Keratinocyte (primary cell): Measurements from ENCODE around the gene RNU5D-1. TPM values are rescaled to one million over a fixed set of nuclear protein-coding genes. Genes with fewer than 3 reads are reported as not detected.

ENCODE experiments used
- DNase-seq: peaks from one replicate; pipeline ENCODE4 v3.0.0-alpha.2; 2011; ENCODE audit warnings: low read depth, missing footprints, low spot score
- FAIRE-seq: peaks from 2 replicates; lab custom pipeline; 2011; peaks lifted over from hg19 to GRCh38; lab: Jason Lieb, UNC
- H2AFZ ChIP-seq: 2 replicates; pipeline ENCODE4 v1.6.0; 2012; ENCODE audit warnings: low read length, control low read depth, inconsistent platforms; ENCODE audit not compliant: control insufficient read depth
- H3K27ac ChIP-seq: 2 replicates; pipeline ENCODE4 v1.5.1; 2011; ENCODE audit warnings: low read length; ENCODE audit not compliant: control insufficient read depth, insufficient read depth
- H3K27me3 ChIP-seq: 3 replicates; pipeline ENCODE4 v1.6.0; 2011; ENCODE audit warnings: low read length; ENCODE audit not compliant: control insufficient read depth, insufficient read depth; ENCODE audit errors: extremely low read depth
- H3K36me3 ChIP-seq, 2 experiments: 2 replicates in 1 of 2; 3 replicates in 1 of 2; pipeline ENCODE4 v1.5.1; 2011; ENCODE audit warnings: low read length in 2 of 2, mild to moderate bottlenecking in 1 of 2; ENCODE audit not compliant: control insufficient read depth in 2 of 2, insufficient read depth in 2 of 2; ENCODE audit errors: extremely low read depth in 1 of 2
- H3K4me1 ChIP-seq: 3 replicates; pipeline ENCODE4 v1.5.1; 2011; ENCODE audit warnings: low read length; ENCODE audit not compliant: control insufficient read depth, insufficient read depth; ENCODE audit errors: extremely low read depth
- H3K4me2 ChIP-seq: 3 replicates; pipeline ENCODE4 v1.6.0; 2011; ENCODE audit warnings: low read depth, low read length; ENCODE audit not compliant: control insufficient read depth, insufficient read depth; ENCODE audit errors: extremely low read depth
- H3K4me3 ChIP-seq, 3 experiments: fragments of 200-600 bp in 1 of 3; sonication (generic) in 1 of 3; 2 replicates in 2 of 3; 3 replicates in 1 of 3; pipeline ENCODE4 v1.5.1; 2011 to 2016; ENCODE audit warnings: low read length in 3 of 3, mild to moderate bottlenecking in 3 of 3, control low read depth in 2 of 3, inconsistent platforms in 1 of 3, low read depth in 1 of 3, mixed read lengths in 1 of 3, mixed run types in 1 of 3, moderate library complexity in 1 of 3; ENCODE audit not compliant: control insufficient read depth in 2 of 3, insufficient read depth in 2 of 3; ENCODE audit errors: extremely low read depth in 1 of 3
- H3K79me2 ChIP-seq: 2 replicates; pipeline ENCODE4 v1.6.0; 2012; ENCODE audit warnings: low read length; ENCODE audit not compliant: control insufficient read depth, insufficient read depth
- H3K9ac ChIP-seq: 3 replicates; pipeline ENCODE4 v1.6.0; 2011; ENCODE audit warnings: low read length; ENCODE audit not compliant: control insufficient read depth, insufficient read depth; ENCODE audit errors: extremely low read depth
- H3K9me1 ChIP-seq: 3 replicates; pipeline ENCODE4 v1.6.0; 2011; ENCODE audit warnings: low read length; ENCODE audit not compliant: control insufficient read depth, insufficient read depth; ENCODE audit errors: extremely low read depth
- H3K9me3 ChIP-seq: 2 replicates; pipeline ENCODE4 v1.5.1; 2012; ENCODE audit warnings: low read depth, low read length; ENCODE audit not compliant: control insufficient read depth
- H4K20me1 ChIP-seq: 3 replicates; pipeline ENCODE4 v1.6.0; 2011; ENCODE audit warnings: low read length; ENCODE audit not compliant: control insufficient read depth, insufficient read depth; ENCODE audit errors: extremely low read depth
- EZH2 ChIP-seq: IDR thresholded peaks from one replicate; pipeline ENCODE4 v1.6.1; 2012; ENCODE audit warnings: inconsistent platforms, mild to moderate bottlenecking, low read length, moderate library complexity
- dilution Hi-C: fragments of 300-500 bp; cut with MboI; formaldehyde crosslinking; loops from one replicate; pipeline ENCODE4 v1.7.0; 2020; ENCODE audit warnings: low sequenced_read_pairs; ENCODE audit not compliant: extremely low pct_ligation_motif_present
- polyA plus RNA-seq, 5 experiments: library from polyadenylated mRNA; depleted of rRNA in 3 of 5; stranded (reverse) in 3 of 5; stranded (forward) in 1 of 5; unstranded in 1 of 5; fragments of >200 nt; gene quantifications; 1 replicate in 1 of 5; 2 replicates in 3 of 5; 3 replicates in 1 of 5; pipeline versions ENCODE4 v1.2.1 to v1.2.3, GENCODE V29; 2011 to 2012; ENCODE audit warnings: missing spikeins in 2 of 5, low read depth in 1 of 5, low replicate concordance in 1 of 5
- TF ChIP-seq, protein P1 (sequence below), 3 experiments: IDR thresholded peaks in 1 of 3; conservative IDR thresholded peaks in 1 of 3; optimal IDR thresholded peaks in 1 of 3; 2 replicates in 2 of 3; 3 replicates in 1 of 3; pipeline versions ENCODE3 to v1.5.1; 2011; ENCODE audit warnings: low read length in 3 of 3, mild to moderate bottlenecking in 3 of 3, moderate library complexity in 2 of 3, control low read depth in 1 of 3, inconsistent platforms in 1 of 3; ENCODE audit not compliant: insufficient read depth in 2 of 3; ENCODE audit errors: extremely low read depth in 1 of 3

The RNU5D-1 gene
- polyA plus RNA-seq, 1 donor (not counting 4 experiments of a cell fraction or from before 2014, with no cell fraction given): not detected

DNA sequence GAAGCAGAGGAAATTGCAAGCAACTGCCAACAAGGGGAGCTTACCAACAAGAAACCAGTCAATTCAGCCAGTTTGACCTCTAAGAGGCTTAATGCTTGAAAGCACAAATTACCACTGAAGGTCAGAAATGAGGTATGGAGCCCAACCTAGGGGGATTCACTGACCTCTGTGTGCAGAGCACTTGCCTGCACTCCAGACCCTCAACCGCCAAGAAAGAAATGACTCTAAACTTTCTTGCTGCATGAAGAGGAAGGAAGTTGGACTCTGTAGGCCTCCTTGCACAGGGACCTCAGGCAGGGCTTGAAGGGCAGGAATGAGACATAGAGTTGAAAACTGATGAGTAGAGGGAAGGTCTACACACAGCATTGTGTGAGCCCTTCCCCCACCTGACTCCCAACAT lies 46.4 kb downstream of the RNU5D-1 start:
- Histone ChIP-seq H4K20me1 (no peaks in the 10 kb centered on the region), H3K9ac (no peak overlapping the region), H3K79me2 (no peaks in the 10 kb centered on the region), H3K4me3 (no peak overlapping the region), H3K9me1 (no peaks in the 10 kb centered on the region), H3K27ac (no peak overlapping the region), H3K4me2 (no peak overlapping the region), H3K27me3 (no peaks in the 10 kb centered on the region), H2AFZ (no peak overlapping the region), H3K36me3 (peaks cover 0 to 2% of the 10 kb centered on the region in 2 experiments), H3K9me3 (no peaks in the 10 kb centered on the region), H3K4me1 (no peaks in the 10 kb centered on the region)
- FAIRE-seq: no peak
- no peak for DNase-seq
- dilution Hi-C loops: no loop called here
- TF ChIP-seq EZH2: no peak
- TF ChIP-seq, protein P1, sequence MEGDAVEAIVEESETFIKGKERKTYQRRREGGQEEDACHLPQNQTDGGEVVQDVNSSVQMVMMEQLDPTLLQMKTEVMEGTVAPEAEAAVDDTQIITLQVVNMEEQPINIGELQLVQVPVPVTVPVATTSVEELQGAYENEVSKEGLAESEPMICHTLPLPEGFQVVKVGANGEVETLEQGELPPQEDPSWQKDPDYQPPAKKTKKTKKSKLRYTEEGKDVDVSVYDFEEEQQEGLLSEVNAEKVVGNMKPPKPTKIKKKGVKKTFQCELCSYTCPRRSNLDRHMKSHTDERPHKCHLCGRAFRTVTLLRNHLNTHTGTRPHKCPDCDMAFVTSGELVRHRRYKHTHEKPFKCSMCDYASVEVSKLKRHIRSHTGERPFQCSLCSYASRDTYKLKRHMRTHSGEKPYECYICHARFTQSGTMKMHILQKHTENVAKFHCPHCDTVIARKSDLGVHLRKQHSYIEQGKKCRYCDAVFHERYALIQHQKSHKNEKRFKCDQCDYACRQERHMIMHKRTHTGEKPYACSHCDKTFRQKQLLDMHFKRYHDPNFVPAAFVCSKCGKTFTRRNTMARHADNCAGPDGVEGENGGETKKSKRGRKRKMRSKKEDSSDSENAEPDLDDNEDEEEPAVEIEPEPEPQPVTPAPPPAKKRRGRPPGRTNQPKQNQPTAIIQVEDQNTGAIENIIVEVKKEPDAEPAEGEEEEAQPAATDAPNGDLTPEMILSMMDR (optimal IDR thresholded peaks at IDR 0.05 in 1 of 3, IDR thresholded peaks at IDR 0.05 in 1 of 3, conservative IDR thresholded peaks at IDR 0.05 in 1 of 3; ENCODE audit: extremely low read depth in 1 of 3, insufficient read depth in 2 of 3, low read length in 3 of 3): no peak

DNA sequence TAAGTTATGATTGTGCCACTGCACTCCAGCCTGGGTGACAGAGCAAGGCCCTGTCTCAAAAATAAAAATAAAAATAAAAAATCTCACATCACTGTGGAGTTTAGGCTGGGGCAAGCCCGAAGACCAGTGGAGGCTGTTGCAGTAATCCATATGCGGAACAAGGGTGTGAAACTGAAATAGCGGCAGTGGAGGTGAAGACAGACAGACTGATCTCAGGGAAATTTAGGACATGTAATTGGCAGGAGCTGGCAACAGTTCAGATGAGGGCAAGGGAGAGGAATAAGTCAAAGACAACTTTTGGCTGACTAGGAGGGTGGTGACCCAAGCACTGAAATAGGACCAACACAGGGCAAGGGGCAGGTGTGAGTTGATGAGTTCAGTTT lies 48.1 kb downstream of the RNU5D-1 start:
- Histone ChIP-seq H4K20me1 (no peaks in the 10 kb centered on the region), H2AFZ (no peak overlapping the region), H3K9ac (no peak overlapping the region), H3K4me3 (no peak overlapping the region), H3K4me2 (no peak overlapping the region), H3K4me1 (no peaks in the 10 kb centered on the region), H3K9me3 (no peaks in the 10 kb centered on the region), H3K9me1 (no peaks in the 10 kb centered on the region), H3K27me3 (no peaks in the 10 kb centered on the region), H3K79me2 (no peaks in the 10 kb centered on the region), H3K27ac (no peak overlapping the region), H3K36me3 (peaks cover 0 to 2% of the 10 kb centered on the region in 2 experiments)
- no peak for DNase-seq
- FAIRE-seq: no peak
- dilution Hi-C loops: no loop called here
- TF ChIP-seq, protein P1 (optimal IDR thresholded peaks at IDR 0.05 in 1 of 3, IDR thresholded peaks at IDR 0.05 in 1 of 3, conservative IDR thresholded peaks at IDR 0.05 in 1 of 3; ENCODE audit: extremely low read depth in 1 of 3, insufficient read depth in 2 of 3, low read length in 3 of 3): no peak
- no peak for TF ChIP-seq EZH2
